ENCODE measurements around the gene TBC1D1. TPM values are rescaled to one million over a fixed set of nuclear protein-coding genes. Genes with fewer than 3 reads are reported as not detected.
"Not testable (repeated sequence)": the region's sequence is repeated elsewhere in the genome, so short reads cannot be mapped to it uniquely, and the experiment has no call there.

TBC1D1 gene
- total and polyA plus RNA-seq, 5 experiments from 2014 or later: 18.4 to 53.8 (median 27.2) TPM

DNA sequence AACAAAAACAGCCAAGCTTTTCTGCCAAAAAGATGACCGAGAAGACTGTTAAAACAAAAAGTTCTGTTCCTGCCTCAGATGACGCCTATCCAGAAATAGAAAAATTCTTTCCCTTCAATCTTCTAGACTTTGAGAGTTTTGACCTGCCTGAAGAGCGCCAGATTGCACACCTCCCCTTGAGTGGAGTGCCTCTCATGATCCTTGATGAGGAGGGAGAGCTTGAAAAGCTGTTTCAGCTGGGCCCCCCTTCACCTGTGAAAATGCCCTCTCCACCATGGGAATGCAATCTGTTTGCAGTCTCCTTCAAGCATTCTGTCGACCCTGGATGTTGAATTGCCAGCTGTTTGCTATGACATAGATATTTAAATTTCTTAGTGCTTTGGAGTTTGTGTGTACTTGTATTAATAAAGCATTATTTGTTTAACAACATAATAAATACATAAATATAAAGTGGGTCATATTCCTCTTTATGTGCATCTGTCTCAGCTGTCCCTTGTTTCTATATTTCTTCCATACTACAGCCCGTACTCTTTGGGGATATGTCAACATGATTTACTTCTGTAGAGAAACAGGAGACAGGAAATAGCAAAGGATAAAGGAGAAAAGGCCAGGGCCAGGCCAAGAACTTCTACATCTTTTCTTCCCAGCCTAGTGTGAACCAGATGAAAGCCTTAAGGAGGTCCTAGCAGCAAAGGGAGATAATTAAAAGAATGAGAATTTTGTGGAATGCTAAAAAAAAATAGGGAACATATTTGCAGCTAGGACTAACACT lies 70.0 kb downstream of the TBC1D1 start:
- DNase-seq: no peak
- Mint-ChIP-seq H3K4me3 (no peak overlapping the region), H3K4me1 (peaks cover 11 to 24% (median 19%) of the 10 kb centered on the region in 4 donors), H3K36me3 (peaks cover 0 to 10% (median 0%) of the 10 kb centered on the region in 3 donors), H3K27me3 (no peaks in the 10 kb centered on the region), H3K27ac (peak overlapping the region in 2 of 10 donors; percentile 4 to 44), H3K9me3 (no peaks in the 10 kb centered on the region)
- ATAC-seq: no peak
- POLR2A ChIA-PET: no interaction called here

DNA sequence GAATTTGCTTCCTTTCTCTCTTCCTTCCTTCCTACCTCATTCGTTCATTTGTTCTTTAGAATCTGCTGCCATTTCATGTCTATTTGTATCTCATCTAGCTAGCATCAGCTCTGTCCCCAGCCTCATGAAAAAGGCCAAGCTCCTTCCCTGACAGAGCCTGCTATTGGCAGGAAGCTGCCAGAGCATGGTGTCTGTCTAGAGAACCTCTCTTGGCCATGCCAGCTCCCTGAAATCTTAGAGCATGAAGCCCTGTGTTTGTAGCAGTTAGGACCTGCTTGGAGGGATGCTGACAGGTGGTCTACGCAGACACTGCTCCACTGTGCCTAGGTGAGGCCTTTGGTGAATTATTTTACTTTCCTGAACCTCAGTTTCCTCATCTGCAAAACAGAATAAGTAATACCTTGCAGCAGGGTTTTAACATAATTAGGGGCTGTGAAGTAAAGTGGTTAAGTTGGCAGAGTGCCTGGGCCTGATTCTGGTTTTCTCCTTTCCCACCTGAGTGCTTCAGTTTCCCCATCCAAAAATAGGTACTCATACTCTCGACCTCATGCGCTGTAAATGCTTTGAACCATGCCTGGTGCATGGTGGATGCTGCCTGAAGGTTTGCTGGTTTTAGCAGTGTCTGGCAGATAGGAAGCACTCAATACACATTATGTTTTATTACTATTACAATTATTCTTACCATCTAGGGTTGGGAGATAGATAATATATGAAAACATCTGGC lies 74.0 kb downstream of the TBC1D1 start:
- no peak overlapping the region for H3K4me3 Mint-ChIP-seq
- peaks cover 0 to 6% (median 5%) of the 10 kb centered on the region in 3 donors for H3K36me3 Mint-ChIP-seq
- peak overlapping the region in 4 of 10 donors; percentile 6 to 48 (median 20) for H3K27ac Mint-ChIP-seq
- no peaks in the 10 kb centered on the region for H3K9me3 Mint-ChIP-seq
- DNase-seq (no peak), ATAC-seq (no peak)
- no peaks in the 10 kb centered on the region for H3K27me3 Mint-ChIP-seq
- peaks cover 9 to 34% (median 23%) of the 10 kb centered on the region in 4 donors for H3K4me1 Mint-ChIP-seq
- POLR2A ChIA-PET: no interaction called here

DNA sequence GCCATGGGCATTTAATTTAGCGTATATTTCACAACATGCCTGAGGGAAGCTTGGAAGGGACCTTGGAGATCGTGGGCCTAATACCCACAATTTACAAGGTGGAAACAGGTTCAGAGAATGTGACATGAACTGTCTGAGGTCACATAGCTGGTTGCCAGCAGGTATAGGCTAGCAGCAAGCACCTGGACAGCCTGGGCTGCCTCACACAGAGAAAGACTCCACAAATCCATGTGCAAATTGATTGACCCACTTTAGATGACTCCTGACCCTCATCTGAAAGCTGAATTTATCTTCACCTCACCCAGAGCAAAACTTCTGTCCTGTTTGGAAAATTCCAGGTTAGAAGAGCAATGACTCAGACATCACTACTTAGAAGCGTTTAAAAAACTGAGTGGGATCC lies 75.2 kb downstream of the TBC1D1 start:
- POLR2A ChIA-PET: no interaction called here
- Mint-ChIP-seq H3K4me3 (no peak overlapping the region), H3K27ac (no peak overlapping the region), H3K4me1 (peaks cover 9 to 45% (median 28%) of the 10 kb centered on the region in 4 donors), H3K27me3 (no peaks in the 10 kb centered on the region), H3K9me3 (peaks cover 0 to 4% (median 0%) of the 10 kb centered on the region in 9 donors), H3K36me3 (peaks cover 0 to 11% (median 6%) of the 10 kb centered on the region in 3 donors)
- ATAC-seq: no peak
- DNase-seq: no peak

DNA sequence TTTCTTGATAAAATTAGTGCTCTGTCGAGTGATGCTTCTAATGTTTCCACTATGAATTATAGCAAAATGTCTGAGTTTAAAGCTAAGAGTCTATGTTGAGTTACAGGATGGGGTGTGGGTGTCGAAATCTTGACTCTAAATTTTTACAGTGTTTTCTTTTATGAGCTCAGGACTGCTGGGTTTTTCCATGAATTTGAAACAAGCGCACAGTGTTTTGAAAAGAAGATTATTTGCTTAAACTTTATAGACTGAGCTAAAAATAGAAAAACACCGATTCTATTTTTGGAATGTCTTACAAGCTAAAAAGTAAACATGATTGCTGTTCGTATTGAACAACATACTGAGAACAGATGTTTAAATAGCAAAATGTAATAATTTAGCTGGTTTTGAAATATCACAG lies 76.9 kb downstream of the TBC1D1 start:
- DNase-seq (no peak), ATAC-seq (no peak)
- Mint-ChIP-seq H3K4me1 (peaks cover 9 to 45% (median 27%) of the 10 kb centered on the region in 4 donors), H3K27ac (peak overlapping the region in 2 of 10 donors; percentile 4 to 54), H3K36me3 (peaks cover 0 to 13% (median 6%) of the 10 kb centered on the region in 3 donors), H3K27me3 (no peaks in the 10 kb centered on the region), H3K9me3 (peaks cover 0 to 4% (median 0%) of the 10 kb centered on the region in 9 donors), H3K4me3 (no peak overlapping the region)
- POLR2A ChIA-PET: no interaction called here

DNA sequence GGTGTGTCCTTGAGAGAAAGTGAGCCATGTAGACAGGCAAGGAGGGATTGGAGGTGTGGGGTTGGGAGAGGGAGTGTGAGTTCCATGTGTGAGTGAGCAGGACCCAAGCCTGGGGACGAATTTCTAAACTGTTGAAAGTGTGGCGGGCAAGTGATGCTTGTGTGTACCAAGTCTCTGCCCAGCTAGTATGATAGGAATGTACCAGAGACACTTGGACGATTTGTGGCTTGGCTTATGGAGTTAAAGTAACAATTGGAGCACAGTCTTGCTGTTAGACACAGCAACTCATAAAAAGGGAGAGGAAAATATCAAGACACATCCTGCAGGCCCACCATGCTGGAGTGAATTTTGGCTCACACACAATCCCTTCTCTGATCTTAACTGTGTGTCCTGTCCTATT lies 77.9 kb downstream of the TBC1D1 start:
- Mint-ChIP-seq H3K27me3 (no peaks in the 10 kb centered on the region), H3K4me1 (peaks cover 9 to 42% (median 25%) of the 10 kb centered on the region in 4 donors), H3K9me3 (peaks cover 0 to 4% (median 0%) of the 10 kb centered on the region in 9 donors), H3K36me3 (peaks cover 0 to 13% (median 6%) of the 10 kb centered on the region in 3 donors), H3K27ac (no peak overlapping the region), H3K4me3 (no peak overlapping the region)
- ATAC-seq (no peak), DNase-seq (no peak)
- POLR2A ChIA-PET: no interaction called here

DNA sequence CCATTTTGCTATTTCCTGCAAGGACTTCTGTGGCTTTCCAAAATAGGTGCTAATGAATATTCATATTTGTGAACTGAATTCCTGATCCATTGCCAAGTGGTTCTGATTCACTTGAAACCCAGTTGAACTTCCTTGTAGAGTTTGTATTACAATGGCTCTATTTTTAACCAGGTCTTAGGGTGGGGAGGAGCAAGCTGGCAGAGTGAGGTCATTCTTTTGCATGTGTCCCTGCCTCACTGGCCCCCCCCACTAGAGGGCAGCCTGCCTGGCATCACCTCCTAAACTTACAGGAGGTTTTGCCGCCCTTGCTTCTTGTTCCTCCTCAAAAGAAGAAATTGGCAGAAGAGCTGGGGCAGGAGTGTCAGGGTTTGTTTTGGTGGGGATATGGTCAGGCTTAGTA lies 79.8 kb downstream of the TBC1D1 start:
- H3K27ac Mint-ChIP-seq: peak overlapping the region in 1 of 10 donors; percentile 58
- no peaks in the 10 kb centered on the region for H3K27me3 Mint-ChIP-seq
- peaks cover 0 to 13% (median 6%) of the 10 kb centered on the region in 3 donors for H3K36me3 Mint-ChIP-seq
- ATAC-seq (peak; percentile 62 to 65), DNase-seq (peak in 9 of 10 donors; percentile 11 to 46 (median 25))
- POLR2A ChIA-PET: interaction anchor here (1.0 kb wide), 1 partner anchor 65 kb away, joined by 4 read pairs; no protein-coding TSS in a partner anchor
- H3K4me1 Mint-ChIP-seq: peaks cover 0 to 26% (median 10%) of the 10 kb centered on the region in 4 donors
- H3K4me3 Mint-ChIP-seq: no peak overlapping the region
- peaks cover 0 to 4% (median 0%) of the 10 kb centered on the region in 9 donors for H3K9me3 Mint-ChIP-seq

DNA sequence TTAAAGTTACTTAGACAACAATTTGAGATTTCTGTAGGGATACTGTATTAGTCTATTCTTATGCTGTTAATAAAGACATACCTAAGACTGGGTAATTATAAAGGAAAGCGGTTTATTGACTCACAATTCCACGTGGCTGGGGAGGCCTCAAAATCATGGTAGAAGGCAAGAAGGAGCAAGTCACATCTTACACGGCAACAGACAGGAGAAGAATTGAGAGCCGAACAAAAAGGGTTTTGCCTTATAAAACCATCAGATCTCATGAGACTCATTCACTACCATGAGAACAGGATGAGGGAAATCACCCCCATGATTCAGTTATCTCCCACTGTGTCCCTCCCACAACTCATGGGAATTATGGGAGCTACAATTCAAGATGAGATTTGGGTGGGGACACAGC lies 80.3 kb downstream of the TBC1D1 start:
- no peak for DNase-seq
- H3K27me3 Mint-ChIP-seq: no peaks in the 10 kb centered on the region
- POLR2A ChIA-PET: interaction anchor here (1.0 kb wide), 1 partner anchor 64 kb away, joined by 4 read pairs; no protein-coding TSS in a partner anchor
- ATAC-seq: no peak
- H3K4me3 Mint-ChIP-seq: no peak overlapping the region
- H3K27ac Mint-ChIP-seq: no peak overlapping the region
- peaks cover 0 to 27% (median 12%) of the 10 kb centered on the region in 4 donors for H3K4me1 Mint-ChIP-seq
- H3K36me3 Mint-ChIP-seq: peaks cover 0 to 13% (median 6%) of the 10 kb centered on the region in 3 donors
- peaks cover 0 to 4% (median 0%) of the 10 kb centered on the region in 9 donors for H3K9me3 Mint-ChIP-seq

DNA sequence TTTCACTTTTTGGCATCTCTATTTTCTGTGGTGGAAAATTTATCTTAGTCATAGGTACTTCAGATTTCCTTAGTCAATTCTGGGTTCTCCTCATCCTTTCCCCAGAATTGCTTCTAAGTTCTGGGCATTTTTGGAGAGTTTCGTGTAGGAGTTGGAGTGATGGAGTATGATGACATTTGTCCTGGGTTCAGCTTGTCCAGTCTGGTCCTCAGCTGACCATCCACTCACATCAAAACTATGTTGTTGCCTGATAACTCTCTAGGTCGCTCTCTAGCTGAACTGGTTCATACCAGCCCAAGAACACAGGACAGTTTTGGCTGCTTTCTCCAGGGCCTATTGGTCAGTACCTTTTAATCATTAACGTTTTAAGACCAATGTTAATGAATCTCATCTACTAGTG lies 82.6 kb downstream of the TBC1D1 start:
- ATAC-seq (no peak), DNase-seq (no peak)
- Mint-ChIP-seq H3K9me3 (peaks cover 0 to 4% (median 0%) of the 10 kb centered on the region in 9 donors), H3K36me3 (peaks cover 0 to 13% (median 6%) of the 10 kb centered on the region in 3 donors), H3K4me1 (peaks cover 2 to 30% (median 16%) of the 10 kb centered on the region in 4 donors), H3K27me3 (no peaks in the 10 kb centered on the region), H3K27ac (peak overlapping the region in 2 of 10 donors; percentile 14 to 58), H3K4me3 (no peak overlapping the region)
- POLR2A ChIA-PET: no interaction called here

DNA sequence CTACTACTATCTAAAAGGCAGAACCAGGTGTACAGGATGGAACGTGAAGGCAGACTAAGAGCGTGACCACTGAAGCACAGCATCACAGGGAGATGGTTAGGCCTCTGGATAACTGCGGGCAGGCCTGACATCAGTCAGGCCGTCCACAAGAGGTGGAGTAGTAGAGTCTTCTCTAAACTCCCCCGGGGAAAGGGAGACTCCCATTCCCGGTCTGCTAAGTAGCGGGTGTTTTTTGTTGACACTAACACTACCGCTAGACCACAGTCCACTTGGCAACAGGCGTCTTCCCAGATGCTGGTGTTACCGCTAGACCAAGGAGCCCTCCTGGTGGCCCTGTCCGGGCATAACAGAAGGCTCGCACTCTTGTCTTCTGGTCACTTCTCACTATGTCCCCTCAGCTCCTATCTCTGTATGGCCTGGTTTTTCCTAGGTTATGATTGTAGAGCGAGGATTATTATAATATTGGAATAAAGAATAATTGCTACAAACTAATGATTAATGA lies 84.5 kb downstream of the TBC1D1 start:
- DNase-seq, ATAC-seq, POLR2A ChIA-PET, H3K27me3 Mint-ChIP-seq, H3K9me3 Mint-ChIP-seq, H3K36me3 Mint-ChIP-seq: not testable (repeated sequence)
- Mint-ChIP-seq H3K4me1 (peaks cover 4 to 43% (median 19%) of the 10 kb centered on the region in 4 donors), H3K27ac (peak overlapping the region in 4 of 10 donors; percentile 5 to 40 (median 24)), H3K4me3 (peak overlapping the region in 4 of 10 donors; percentile 15 to 48 (median 32))

DNA sequence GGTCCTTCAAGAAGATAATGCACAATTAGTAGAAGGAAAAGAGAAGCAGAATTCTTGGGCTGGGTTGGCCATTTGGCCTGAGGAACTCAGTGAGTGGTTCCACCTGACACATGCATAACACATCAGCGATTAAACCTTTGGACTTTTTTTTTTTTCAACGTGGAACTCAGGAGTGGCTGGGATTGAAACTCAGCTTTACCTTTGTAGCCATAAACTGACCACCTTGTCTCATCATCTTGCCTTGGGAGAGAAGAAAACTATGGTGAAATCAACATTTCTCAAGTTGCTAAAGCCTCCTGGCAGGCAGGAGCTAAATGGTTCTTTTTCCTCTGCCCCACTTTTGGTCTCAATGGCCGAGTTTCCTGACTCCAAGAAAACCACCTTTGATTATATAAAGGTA lies 85.6 kb downstream of the TBC1D1 start:
- ATAC-seq (no peak), DNase-seq (no peak)
- POLR2A ChIA-PET: interaction anchor here (0.7 to 1.3 kb wide), 2 partner anchors 22 to 150 kb away, joined by 4 to 5 read pairs; partner anchors contain the start of gene PGM2
- no peaks in the 10 kb centered on the region for H3K27me3 Mint-ChIP-seq
- H3K9me3 Mint-ChIP-seq: no peaks in the 10 kb centered on the region
- H3K4me3 Mint-ChIP-seq: peak overlapping the region; percentile 62 to 86 (median 76)
- H3K36me3 Mint-ChIP-seq: peaks cover 0 to 2% (median 0%) of the 10 kb centered on the region in 3 donors
- peaks cover 5 to 47% (median 20%) of the 10 kb centered on the region in 4 donors for H3K4me1 Mint-ChIP-seq
- peak overlapping the region in 9 of 10 donors; percentile 69 to 85 (median 76) for H3K27ac Mint-ChIP-seq

DNA sequence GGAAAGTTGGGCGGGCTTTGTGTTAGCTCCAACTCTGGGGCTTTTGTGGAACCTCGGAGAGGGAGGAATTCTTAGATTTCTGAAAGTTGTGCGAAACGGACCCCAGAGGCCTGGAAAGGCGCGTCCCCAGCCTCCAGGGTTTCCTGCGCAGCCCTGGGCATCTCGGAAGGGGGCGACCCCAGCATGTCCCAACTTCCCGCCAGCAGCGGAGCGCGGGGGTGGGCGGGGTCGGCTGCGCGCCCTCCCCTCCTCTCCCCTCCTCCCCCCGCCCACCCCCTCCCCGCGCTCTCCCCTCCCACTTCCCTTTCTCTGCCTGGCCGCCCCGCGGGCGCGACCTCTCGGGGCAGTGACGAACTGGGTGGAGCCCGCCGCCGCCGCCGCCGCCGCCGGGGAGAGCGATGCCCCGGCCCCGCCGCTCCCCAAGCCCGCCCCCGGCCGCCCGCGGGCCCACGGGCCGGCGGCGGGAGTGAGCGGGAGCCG lies 86.1 kb downstream of the TBC1D1 start:
- H3K27me3 Mint-ChIP-seq: no peaks in the 10 kb centered on the region
- POLR2A ChIA-PET: interaction anchor here (0.7 to 1.3 kb wide), 3 partner anchors 23 to 151 kb away, joined by 3 to 5 read pairs (median 4); partner anchors contain the start of gene PGM2
- H3K36me3 Mint-ChIP-seq: no peaks in the 10 kb centered on the region
- no peaks in the 10 kb centered on the region for H3K9me3 Mint-ChIP-seq
- peak overlapping the region in 9 of 10 donors; percentile 69 to 85 (median 76) for H3K27ac Mint-ChIP-seq
- H3K4me3 Mint-ChIP-seq: peak overlapping the region; percentile 62 to 86 (median 76)
- ATAC-seq (peak; percentile 84), DNase-seq (peak; percentile 67 to 91 (median 78))
- peaks cover 11 to 53% (median 23%) of the 10 kb centered on the region in 4 donors for H3K4me1 Mint-ChIP-seq

Data from naive thymus-derived CD8-positive, alpha-beta T cell (primary cell).